ENCODE measurements around the gene MUC16.
"Not testable (repeated sequence)": the region's sequence is repeated elsewhere in the genome, so short reads cannot be mapped to it uniquely, and the experiment has no call there.

Gene MUC16

DNA sequence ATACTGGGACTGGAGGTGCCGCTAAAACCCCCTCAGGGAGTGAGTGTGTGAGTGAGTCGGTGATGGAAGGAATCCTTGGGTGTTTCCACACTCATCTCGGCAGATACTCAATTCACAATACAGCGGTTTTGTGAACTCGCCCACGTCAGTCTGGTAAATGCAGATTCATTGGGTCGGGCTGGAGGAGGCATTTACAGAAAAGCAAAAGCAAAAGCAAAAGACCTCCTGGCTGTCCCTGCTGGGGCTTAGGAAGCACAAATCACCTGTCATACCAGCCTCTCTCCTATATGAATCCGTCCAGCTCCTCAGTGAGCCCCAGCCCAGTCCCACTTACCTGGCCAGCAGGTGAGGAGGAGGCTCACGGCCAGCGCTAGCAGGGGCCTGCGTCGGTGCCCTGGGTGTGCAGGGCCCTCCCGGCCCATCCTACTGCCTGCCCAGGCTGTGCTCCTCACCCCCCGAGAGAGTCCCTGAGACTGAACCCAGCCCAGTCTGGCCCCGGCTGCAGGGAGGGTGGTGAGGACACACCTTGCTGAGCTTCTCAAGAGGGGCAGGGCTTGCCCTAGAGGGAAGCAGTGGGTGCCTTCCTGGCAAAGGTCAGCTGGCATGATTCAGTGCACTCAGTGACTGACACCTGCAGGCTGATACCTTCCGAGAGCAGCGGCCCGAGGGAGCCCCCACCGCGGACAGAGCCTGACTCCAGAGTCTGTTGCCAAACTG, at the start of gene MUC16:
MUC16 (minus strand) TSS at position 475 of the 717 bp plus-strand sequence.
- Histone ChIP-seq H3K27me3 (ENCODE audit: control insufficient read depth in 1 of 2, insufficient read depth in 2 of 2, low read length in 2 of 2) (no peaks in the 10 kb centered on the region), H3K27ac (ENCODE audit: low read depth, low read length) (no peak within 1 kb of the TSS), H3K9ac (ENCODE audit: low read depth in 1 of 2, low read length in 2 of 2) (no peak within 1 kb of the TSS), H3K4me1 (ENCODE audit: control insufficient read depth in 1 of 2, insufficient read depth in 2 of 2, low read length in 2 of 2) (no peaks in the 10 kb centered on the region), H3K4me3 (ENCODE audit: low read depth in 1 of 2, low read length in 2 of 2) (no peak within 1 kb of the TSS), H3K9me3 (ENCODE audit: control insufficient read depth in 1 of 2, low read length in 2 of 2) (no peaks in the 10 kb centered on the region), H3K36me3 (ENCODE audit: control insufficient read depth in 1 of 2, insufficient read depth in 2 of 2, low read length in 2 of 2) (no peaks in the 10 kb centered on the region)

DNA sequence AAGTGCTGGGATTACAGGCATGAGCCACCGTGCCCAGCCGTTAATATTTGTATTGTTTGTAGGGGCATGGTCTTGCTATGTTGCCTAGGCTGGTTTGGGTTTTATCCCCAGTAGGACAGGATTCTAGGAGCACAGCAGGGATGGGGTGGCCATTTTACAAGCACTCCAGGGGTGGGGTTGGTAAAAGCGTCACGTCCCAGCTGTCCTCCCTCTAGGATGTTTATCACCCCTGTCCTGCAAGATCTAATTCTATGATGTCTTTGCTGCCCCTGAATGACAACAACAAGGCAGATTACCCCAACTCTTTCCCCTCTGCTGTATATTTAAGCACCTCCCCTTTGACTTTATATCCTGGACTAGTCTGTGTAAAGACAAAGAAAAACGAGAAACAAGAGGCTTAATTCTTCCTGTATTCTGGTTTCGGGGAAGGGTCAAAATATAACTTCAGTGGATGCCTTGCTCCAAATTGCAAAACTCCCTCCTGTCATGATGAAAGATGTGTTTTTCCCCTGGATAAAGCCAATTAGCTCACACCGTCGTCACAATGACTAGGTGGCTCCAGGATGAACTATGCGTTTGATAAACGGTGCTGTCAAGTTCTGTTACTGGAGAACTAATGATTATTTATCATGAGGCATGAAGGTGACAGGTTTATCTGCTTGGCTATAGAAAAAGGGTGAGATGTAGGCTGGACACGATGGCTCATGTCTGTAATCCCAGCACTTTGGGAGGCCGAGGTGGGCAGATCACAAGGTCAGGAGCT, 48.9 kb upstream of the MUC16 start:
- H3K36me3 ChIP-seq (ENCODE audit: control insufficient read depth in 1 of 2, insufficient read depth in 2 of 2, low read length in 2 of 2), result no peaks in the 10 kb centered on the region
- no peak overlapping the region for H3K4me3 ChIP-seq (ENCODE audit: low read depth in 1 of 2, low read length in 2 of 2)
- no peaks in the 10 kb centered on the region for H3K4me1 ChIP-seq (ENCODE audit: control insufficient read depth in 1 of 2, insufficient read depth in 2 of 2, low read length in 2 of 2)
- H3K9ac ChIP-seq (ENCODE audit: low read depth in 1 of 2, low read length in 2 of 2), result no peak overlapping the region
- no peaks in the 10 kb centered on the region for H3K27me3 ChIP-seq (ENCODE audit: control insufficient read depth in 1 of 2, insufficient read depth in 2 of 2, low read length in 2 of 2)
- H3K9me3 ChIP-seq (ENCODE audit: control insufficient read depth in 1 of 2, low read length in 2 of 2), result no peaks in the 10 kb centered on the region
- no peak overlapping the region for H3K27ac ChIP-seq (ENCODE audit: low read depth, low read length)

DNA sequence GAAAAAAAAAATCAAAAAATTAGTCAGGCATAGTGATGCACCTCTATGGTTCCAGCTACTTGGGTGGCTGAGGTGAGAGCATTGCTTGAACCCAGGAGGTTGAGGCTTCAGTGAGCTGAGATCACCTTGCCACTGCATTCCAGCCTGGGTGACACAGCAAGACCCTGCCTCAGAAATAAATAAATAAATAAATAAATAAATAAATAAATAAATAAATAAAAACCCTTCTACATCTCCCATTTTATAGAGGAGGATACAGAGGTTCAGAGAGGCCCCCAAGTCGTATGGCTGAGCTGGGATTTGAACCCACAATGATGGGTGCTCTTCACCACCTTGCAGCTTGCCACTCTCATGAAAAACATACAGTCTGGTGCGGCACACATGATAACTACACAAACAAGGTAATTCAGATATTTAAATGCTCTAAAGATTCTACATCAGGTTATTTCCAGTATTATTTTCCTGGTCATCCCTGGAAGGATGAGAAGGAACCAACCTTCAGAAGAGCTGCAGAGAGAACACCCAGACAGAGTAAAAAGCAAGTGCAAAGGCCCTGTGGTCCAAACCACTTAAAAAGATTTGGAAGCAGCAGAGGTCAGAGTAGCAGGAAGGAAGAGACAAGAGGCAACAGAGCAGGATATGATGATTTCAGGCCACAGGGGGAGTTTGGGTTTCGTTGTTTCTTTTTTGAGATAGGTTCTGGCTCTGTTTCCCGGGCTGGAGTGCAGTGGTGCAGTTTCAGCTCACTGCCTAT, 47.5 kb upstream of the MUC16 start:
- Histone ChIP-seq H3K4me3 (ENCODE audit: low read depth in 1 of 2, low read length in 2 of 2) (no peak overlapping the region), H3K27ac (ENCODE audit: low read depth, low read length) (no peak overlapping the region), H3K9me3 (ENCODE audit: control insufficient read depth in 1 of 2, low read length in 2 of 2) (no peaks in the 10 kb centered on the region), H3K4me1 (ENCODE audit: control insufficient read depth in 1 of 2, insufficient read depth in 2 of 2, low read length in 2 of 2) (no peaks in the 10 kb centered on the region), H3K27me3 (ENCODE audit: control insufficient read depth in 1 of 2, insufficient read depth in 2 of 2, low read length in 2 of 2) (no peaks in the 10 kb centered on the region), H3K9ac (ENCODE audit: low read depth in 1 of 2, low read length in 2 of 2) (no peak overlapping the region), H3K36me3 (ENCODE audit: control insufficient read depth in 1 of 2, insufficient read depth in 2 of 2, low read length in 2 of 2) (no peaks in the 10 kb centered on the region)

DNA sequence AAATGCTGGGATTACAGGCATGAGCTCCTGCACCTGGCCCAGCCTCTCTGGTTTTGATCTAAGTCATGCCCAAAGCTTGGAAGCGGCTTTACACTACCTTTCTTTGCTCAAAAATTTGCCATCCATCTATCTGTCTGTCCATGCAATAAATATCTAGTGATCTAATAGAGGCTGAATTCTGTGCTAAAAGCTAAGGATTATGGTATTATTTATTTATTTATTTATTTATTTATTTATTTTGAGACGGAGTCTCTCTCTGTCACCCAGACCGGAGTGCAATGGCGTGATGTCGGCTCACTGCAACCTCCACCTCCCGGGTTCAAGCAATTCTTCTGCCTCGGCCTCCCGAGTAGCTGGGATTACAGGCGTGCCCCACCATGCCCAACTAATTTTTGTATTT, 45.9 kb upstream of the MUC16 start:
- H3K4me3 ChIP-seq (ENCODE audit: low read depth in 1 of 2, low read length in 2 of 2); H3K27me3 ChIP-seq (ENCODE audit: control insufficient read depth in 1 of 2, insufficient read depth in 2 of 2, low read length in 2 of 2); H3K27ac ChIP-seq (ENCODE audit: low read depth, low read length); H3K9ac ChIP-seq (ENCODE audit: low read depth in 1 of 2, low read length in 2 of 2); H3K4me1 ChIP-seq (ENCODE audit: control insufficient read depth in 1 of 2, insufficient read depth in 2 of 2, low read length in 2 of 2); H3K36me3 ChIP-seq (ENCODE audit: control insufficient read depth in 1 of 2, insufficient read depth in 2 of 2, low read length in 2 of 2); H3K9me3 ChIP-seq (ENCODE audit: control insufficient read depth in 1 of 2, low read length in 2 of 2): not testable (repeated sequence)

DNA sequence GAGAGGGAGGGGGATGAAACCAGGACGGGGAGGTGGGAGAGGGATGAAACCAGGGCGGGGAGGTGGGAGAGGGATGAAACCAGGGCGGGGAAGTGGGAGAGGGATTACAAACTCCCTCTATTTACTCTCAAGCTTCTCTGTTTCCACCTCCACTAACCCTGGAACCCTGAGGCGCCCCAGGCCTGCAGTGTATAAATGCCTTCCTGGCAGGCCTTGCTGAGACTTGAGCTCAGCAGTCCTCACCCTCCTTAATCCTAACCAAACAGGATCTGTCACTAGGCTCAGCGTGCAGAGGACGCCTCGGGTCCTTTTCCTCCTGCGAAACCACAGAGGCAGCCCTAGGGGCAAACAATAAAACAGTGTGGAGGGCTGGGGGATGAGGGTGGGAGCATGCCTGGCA, 44.6 kb upstream of the MUC16 start:
- H3K27ac ChIP-seq (ENCODE audit: low read depth, low read length), result no peak overlapping the region
- no peak overlapping the region for H3K4me3 ChIP-seq (ENCODE audit: low read depth in 1 of 2, low read length in 2 of 2)
- H3K9ac ChIP-seq (ENCODE audit: low read depth in 1 of 2, low read length in 2 of 2), result no peak overlapping the region
- no peaks in the 10 kb centered on the region for H3K27me3 ChIP-seq (ENCODE audit: control insufficient read depth in 1 of 2, insufficient read depth in 2 of 2, low read length in 2 of 2)
- H3K4me1 ChIP-seq (ENCODE audit: control insufficient read depth in 1 of 2, insufficient read depth in 2 of 2, low read length in 2 of 2), result no peaks in the 10 kb centered on the region
- no peaks in the 10 kb centered on the region for H3K36me3 ChIP-seq (ENCODE audit: control insufficient read depth in 1 of 2, insufficient read depth in 2 of 2, low read length in 2 of 2)
- no peaks in the 10 kb centered on the region for H3K9me3 ChIP-seq (ENCODE audit: control insufficient read depth in 1 of 2, low read length in 2 of 2)

DNA sequence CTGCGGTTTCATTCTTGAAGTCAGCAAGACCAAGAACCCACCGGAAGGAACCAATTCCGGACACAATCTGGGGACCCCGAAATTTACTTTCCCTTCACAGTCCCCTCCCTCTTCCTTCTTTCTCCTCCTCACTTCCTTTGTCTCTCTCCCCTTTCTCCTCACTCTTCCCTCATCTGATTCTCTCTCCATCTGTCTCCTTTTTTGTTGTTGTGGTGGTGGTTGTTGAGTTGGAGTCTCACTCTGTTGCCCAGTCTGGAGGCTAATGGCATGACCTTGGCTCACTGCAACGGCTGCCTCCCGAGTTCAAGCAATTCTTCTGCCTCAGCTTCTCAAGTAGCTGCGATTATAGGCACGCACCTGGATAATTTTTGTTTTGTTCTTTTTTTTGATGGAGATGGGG, 44.0 kb upstream of the MUC16 start:
- H3K27ac ChIP-seq (ENCODE audit: low read depth, low read length), result no peak overlapping the region
- H3K27me3 ChIP-seq (ENCODE audit: control insufficient read depth in 1 of 2, insufficient read depth in 2 of 2, low read length in 2 of 2), result no peaks in the 10 kb centered on the region
- no peak overlapping the region for H3K9ac ChIP-seq (ENCODE audit: low read depth in 1 of 2, low read length in 2 of 2)
- H3K4me3 ChIP-seq (ENCODE audit: low read depth in 1 of 2, low read length in 2 of 2), result no peak overlapping the region
- H3K4me1 ChIP-seq (ENCODE audit: control insufficient read depth in 1 of 2, insufficient read depth in 2 of 2, low read length in 2 of 2), result no peaks in the 10 kb centered on the region
- no peaks in the 10 kb centered on the region for H3K9me3 ChIP-seq (ENCODE audit: control insufficient read depth in 1 of 2, low read length in 2 of 2)
- H3K36me3 ChIP-seq (ENCODE audit: control insufficient read depth in 1 of 2, insufficient read depth in 2 of 2, low read length in 2 of 2), result no peaks in the 10 kb centered on the region

DNA sequence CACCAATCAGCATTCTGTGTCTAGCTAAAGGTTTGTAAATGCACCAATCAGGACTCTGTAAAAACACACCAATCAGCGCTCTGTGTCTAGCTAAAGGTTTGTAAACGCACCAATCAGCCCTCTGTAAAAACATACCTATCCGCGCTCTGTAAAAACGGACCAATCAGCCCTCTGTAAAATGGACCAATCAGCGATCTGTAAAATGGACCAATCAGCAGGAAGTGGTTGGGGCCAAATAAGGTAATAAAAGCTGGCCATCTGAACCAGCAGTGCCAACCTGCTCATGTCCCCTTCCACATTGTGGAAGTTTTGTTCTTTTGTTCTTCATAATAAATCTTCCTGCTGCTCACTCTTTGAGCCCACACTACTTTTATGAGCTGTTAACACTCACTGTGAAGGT, 43.5 kb upstream of the MUC16 start:
- not testable (repeated sequence) for H3K27me3 ChIP-seq (ENCODE audit: control insufficient read depth in 1 of 2, insufficient read depth in 2 of 2, low read length in 2 of 2); H3K27ac ChIP-seq (ENCODE audit: low read depth, low read length); H3K9ac ChIP-seq (ENCODE audit: low read depth in 1 of 2, low read length in 2 of 2); H3K9me3 ChIP-seq (ENCODE audit: control insufficient read depth in 1 of 2, low read length in 2 of 2); H3K4me3 ChIP-seq (ENCODE audit: low read depth in 1 of 2, low read length in 2 of 2); H3K36me3 ChIP-seq (ENCODE audit: control insufficient read depth in 1 of 2, insufficient read depth in 2 of 2, low read length in 2 of 2); H3K4me1 ChIP-seq (ENCODE audit: control insufficient read depth in 1 of 2, insufficient read depth in 2 of 2, low read length in 2 of 2)

DNA sequence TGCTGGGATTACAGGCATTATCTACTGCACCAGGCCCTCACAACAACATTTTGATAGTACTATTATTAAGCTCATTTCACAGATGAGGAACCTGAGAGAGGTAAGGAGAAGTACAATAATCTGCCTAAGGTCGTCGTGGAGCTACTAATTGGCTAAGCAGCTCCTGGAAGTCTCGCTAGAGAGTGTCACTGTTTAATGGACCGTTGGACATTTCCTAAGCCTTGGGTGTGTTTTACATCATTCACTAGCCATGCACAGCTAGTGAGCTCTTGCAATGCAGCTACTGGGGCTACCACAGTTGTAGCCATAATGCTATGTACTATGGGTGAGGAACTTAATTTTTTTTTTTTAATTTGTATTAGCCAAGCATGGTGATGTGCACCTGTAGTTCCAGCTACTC, 42.7 kb upstream of the MUC16 start:
- H3K36me3 ChIP-seq (ENCODE audit: control insufficient read depth in 1 of 2, insufficient read depth in 2 of 2, low read length in 2 of 2), result no peaks in the 10 kb centered on the region

DNA sequence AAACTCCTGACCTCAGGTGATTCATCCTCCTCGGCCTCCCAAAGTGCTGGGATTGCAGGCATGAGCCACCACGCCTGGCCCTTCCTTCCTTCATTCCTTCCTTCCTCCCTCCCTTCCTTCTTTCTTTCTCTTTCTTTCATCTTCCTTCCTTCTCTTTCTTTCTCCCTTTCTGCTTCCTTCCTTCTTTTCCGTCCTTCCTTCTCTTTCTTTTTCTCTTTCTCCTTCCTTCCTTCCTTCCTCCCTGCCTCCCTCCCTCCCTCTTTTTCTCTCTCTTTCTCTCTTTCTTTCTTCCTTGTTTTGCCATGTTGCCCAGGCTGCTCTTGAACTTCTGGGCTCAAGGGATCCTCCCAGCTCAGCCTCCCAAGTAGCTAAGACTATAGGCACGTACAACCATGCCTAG, 36.5 kb upstream of the MUC16 start:
- H3K4me1 ChIP-seq (ENCODE audit: control insufficient read depth in 1 of 2, insufficient read depth in 2 of 2, low read length in 2 of 2), result no peaks in the 10 kb centered on the region
- no peaks in the 10 kb centered on the region for H3K36me3 ChIP-seq (ENCODE audit: control insufficient read depth in 1 of 2, insufficient read depth in 2 of 2, low read length in 2 of 2)
- H3K27ac ChIP-seq (ENCODE audit: low read depth, low read length), result no peak overlapping the region
- no peak overlapping the region for H3K9ac ChIP-seq (ENCODE audit: low read depth in 1 of 2, low read length in 2 of 2)
- no peaks in the 10 kb centered on the region for H3K9me3 ChIP-seq (ENCODE audit: control insufficient read depth in 1 of 2, low read length in 2 of 2)
- H3K27me3 ChIP-seq (ENCODE audit: control insufficient read depth in 1 of 2, insufficient read depth in 2 of 2, low read length in 2 of 2), result no peaks in the 10 kb centered on the region
- no peak overlapping the region for H3K4me3 ChIP-seq (ENCODE audit: low read depth in 1 of 2, low read length in 2 of 2)

More for the DNA sequence above, 42.7 kb upstream of the MUC16 start:
- no peaks in the 10 kb centered on the region for H3K4me1 ChIP-seq (ENCODE audit: control insufficient read depth in 1 of 2, insufficient read depth in 2 of 2, low read length in 2 of 2)
- H3K27ac ChIP-seq (ENCODE audit: low read depth, low read length), result no peak overlapping the region
- H3K9ac ChIP-seq (ENCODE audit: low read depth in 1 of 2, low read length in 2 of 2), result no peak overlapping the region
- H3K27me3 ChIP-seq (ENCODE audit: control insufficient read depth in 1 of 2, insufficient read depth in 2 of 2, low read length in 2 of 2), result no peaks in the 10 kb centered on the region
- no peaks in the 10 kb centered on the region for H3K9me3 ChIP-seq (ENCODE audit: control insufficient read depth in 1 of 2, low read length in 2 of 2)
- H3K4me3 ChIP-seq (ENCODE audit: low read depth in 1 of 2, low read length in 2 of 2), result no peak overlapping the region

DNA sequence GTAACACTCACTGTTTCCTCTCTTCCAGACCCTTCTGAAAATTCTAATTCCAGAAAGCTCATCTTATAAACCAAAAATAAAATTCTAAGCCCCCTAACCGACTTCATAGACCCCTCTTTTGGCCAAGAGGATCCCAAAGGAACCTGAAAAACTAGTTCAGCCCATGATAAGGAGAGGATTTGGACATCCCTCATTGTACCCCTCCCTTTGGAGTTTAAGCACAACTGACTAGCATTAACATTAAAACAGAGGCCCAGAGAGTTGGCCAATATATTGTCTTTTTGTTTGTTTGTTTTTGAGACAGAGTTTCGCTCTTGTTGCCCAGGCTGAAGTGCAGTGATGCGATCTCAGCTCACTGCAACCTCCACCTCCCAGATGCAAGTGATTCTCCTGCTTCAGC, 34.2 kb upstream of the MUC16 start:
- H3K36me3 ChIP-seq (ENCODE audit: control insufficient read depth in 1 of 2, insufficient read depth in 2 of 2, low read length in 2 of 2), result no peaks in the 10 kb centered on the region
- no peaks in the 10 kb centered on the region for H3K9me3 ChIP-seq (ENCODE audit: control insufficient read depth in 1 of 2, low read length in 2 of 2)
- no peaks in the 10 kb centered on the region for H3K4me1 ChIP-seq (ENCODE audit: control insufficient read depth in 1 of 2, insufficient read depth in 2 of 2, low read length in 2 of 2)
- H3K27me3 ChIP-seq (ENCODE audit: control insufficient read depth in 1 of 2, insufficient read depth in 2 of 2, low read length in 2 of 2), result no peaks in the 10 kb centered on the region
- H3K9ac ChIP-seq (ENCODE audit: low read depth in 1 of 2, low read length in 2 of 2), result no peak overlapping the region
- no peak overlapping the region for H3K4me3 ChIP-seq (ENCODE audit: low read depth in 1 of 2, low read length in 2 of 2)
- H3K27ac ChIP-seq (ENCODE audit: low read depth, low read length), result no peak overlapping the region
